ENCODE results near the gene CDKN2AIP. TPM values are rescaled to one million over a fixed set of nuclear protein-coding genes. Genes with fewer than 3 reads are reported as not detected.

The CDKN2AIP gene, protein sequence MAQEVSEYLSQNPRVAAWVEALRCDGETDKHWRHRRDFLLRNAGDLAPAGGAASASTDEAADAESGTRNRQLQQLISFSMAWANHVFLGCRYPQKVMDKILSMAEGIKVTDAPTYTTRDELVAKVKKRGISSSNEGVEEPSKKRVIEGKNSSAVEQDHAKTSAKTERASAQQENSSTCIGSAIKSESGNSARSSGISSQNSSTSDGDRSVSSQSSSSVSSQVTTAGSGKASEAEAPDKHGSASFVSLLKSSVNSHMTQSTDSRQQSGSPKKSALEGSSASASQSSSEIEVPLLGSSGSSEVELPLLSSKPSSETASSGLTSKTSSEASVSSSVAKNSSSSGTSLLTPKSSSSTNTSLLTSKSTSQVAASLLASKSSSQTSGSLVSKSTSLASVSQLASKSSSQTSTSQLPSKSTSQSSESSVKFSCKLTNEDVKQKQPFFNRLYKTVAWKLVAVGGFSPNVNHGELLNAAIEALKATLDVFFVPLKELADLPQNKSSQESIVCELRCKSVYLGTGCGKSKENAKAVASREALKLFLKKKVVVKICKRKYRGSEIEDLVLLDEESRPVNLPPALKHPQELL
- 21.7 and 24.7 TPM in 2 replicates for total RNA-seq (2014; rRNA removed; shearing (Covaris generic))

DNA sequence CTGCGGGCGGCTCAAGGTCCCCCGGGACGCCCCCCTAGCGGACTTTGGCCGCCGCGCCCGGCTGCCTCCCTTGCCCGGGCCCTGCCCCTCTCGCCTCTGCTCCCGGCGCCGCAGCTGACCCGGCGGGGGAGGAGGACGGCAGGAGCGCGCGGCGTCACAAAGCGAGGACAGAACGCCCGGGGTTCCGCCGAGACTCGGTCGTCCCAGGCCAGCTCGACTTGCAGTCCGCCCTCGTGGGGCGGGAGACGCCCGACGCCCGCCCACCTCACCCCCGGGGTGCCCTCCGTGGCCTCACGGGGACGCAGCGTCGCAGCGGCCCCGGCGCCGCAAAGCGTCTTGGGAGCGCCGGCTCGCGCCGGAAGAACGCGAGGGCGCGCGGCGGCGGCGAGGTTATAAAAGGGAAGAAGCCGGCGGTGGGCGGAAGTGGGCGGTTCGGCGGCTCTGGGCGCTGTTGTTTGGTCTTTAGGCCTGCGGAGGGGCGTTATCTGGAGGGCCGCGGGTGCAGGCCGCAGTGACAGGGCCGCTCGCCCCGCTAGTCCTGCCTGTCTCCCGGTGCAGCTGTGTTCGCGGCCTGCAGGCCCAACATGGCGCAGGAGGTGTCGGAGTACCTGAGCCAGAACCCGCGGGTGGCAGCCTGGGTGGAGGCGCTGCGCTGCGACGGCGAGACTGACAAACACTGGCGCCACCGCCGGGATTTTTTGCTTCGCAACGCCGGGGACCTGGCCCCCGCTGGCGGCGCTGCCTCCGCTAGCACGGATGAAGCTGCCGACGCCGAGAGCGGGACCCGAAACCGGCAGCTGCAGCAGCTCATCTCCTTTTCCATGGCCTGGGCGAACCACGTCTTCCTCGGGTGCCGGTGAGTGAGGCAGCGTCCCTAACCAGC is at the start of gene CDKN2AIP:
CDKN2AIP (plus strand) TSS at position 423 of the 883 bp plus-strand sequence; CDS start at position 585, 162 bp downstream.
- H3K27me3 ChIP-seq (replicated peaks): no peaks in the 10 kb centered on the region
- H3K27ac ChIP-seq: peak within 1 kb of the TSS; percentile 86
- DNase-seq (ENCODE audit: low read depth in 1 of 2, low spot score in 2 of 2): peak; percentile 92 to 97
- peaks cover 32% of the 10 kb centered on the region for H3K4me1 ChIP-seq (replicated peaks)
- peaks cover 48% of the 10 kb centered on the region for H3K36me3 ChIP-seq
- peak within 1 kb of the TSS; percentile 70 for H3K4me3 ChIP-seq
- H3K9me3 ChIP-seq (replicated peaks): no peaks in the 10 kb centered on the region

DNA sequence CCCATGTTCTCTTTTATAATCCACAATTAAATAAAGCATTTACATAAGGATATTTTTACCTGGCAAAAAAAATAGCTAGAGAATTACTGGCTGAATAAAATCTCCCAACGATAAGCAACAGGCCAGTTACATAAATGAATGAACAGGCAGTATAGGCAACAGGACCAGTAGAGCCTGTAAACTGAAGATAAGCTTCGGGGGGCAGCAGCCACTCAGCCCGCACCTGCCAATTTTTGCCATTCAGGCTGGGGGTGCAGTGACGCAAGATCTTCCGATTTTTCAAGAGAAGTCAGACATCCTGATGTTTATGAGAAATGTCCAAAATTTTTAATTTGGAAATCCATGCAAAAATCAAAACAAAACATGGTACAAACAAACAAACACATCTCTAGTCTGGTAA is 49.0 kb upstream of the CDKN2AIP start:
- no peak overlapping the region for H3K4me3 ChIP-seq
- DNase-seq (ENCODE audit: low read depth in 1 of 2, low spot score in 2 of 2): no peak
- no peak overlapping the region for H3K27ac ChIP-seq
- no peaks in the 10 kb centered on the region for H3K36me3 ChIP-seq
- H3K9me3 ChIP-seq (replicated peaks): no peaks in the 10 kb centered on the region
- H3K4me1 ChIP-seq (replicated peaks): peaks cover 11% of the 10 kb centered on the region
- H3K27me3 ChIP-seq (replicated peaks): 0 out of 2 replicates have a peak, but pooled peaks cover 3% of the 10 kb centered on the region

DNA sequence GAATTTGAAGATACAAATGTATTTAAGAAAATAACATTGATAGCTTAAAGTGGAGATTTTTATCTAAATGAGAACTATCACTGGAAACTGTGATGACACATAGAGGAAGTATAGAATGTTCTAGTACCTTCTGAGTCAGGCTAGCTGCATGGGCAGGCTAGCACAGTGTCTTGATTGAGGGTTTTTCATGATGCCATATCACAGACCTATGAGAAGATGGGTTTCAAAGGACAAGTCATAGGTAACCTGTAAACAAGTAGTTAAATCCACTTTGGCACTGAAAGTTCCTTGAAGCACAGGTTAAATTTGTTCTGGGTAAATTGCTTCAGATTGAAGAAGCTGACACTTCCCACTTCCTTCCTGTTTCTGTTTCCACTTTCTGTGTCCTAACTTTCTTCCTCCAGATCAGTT is 48.2 kb upstream of the CDKN2AIP start:
- H3K27ac ChIP-seq: no peak overlapping the region
- no peaks in the 10 kb centered on the region for H3K27me3 ChIP-seq (replicated peaks)
- no peaks in the 10 kb centered on the region for H3K36me3 ChIP-seq
- H3K9me3 ChIP-seq (replicated peaks): no peaks in the 10 kb centered on the region
- no peak for DNase-seq (ENCODE audit: low read depth in 1 of 2, low spot score in 2 of 2)
- peaks cover 11% of the 10 kb centered on the region for H3K4me1 ChIP-seq (replicated peaks)
- no peak overlapping the region for H3K4me3 ChIP-seq

DNA sequence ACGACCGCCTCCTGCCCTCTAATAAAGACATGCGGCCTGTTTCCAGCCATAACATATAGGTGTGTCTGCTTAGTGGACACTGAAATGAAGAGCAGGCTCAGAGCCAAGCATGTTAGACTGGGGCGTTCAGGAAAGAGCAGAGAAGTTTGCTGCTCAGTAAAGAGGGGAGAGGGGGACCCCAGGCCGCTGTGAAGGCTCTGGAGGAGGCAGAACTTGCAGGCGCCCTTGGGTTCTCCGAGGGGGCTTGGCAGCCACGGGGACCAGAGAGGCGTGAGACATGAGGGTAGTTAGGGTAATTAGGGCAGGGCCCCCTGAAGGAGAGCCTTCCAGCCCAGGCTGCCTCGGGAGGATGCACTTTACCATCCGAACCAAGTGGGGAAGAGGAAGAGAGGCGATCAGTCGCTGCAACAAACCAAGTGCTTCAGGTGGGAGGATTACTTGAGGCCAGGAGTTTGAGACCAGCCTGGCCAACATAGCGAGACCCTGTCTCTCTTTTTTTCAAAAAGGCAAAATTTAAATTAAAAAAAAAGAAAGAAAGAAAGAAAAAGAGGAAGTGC is 46.6 kb upstream of the CDKN2AIP start:
- H3K4me1 ChIP-seq (replicated peaks): peaks cover 11% of the 10 kb centered on the region
- H3K27me3 ChIP-seq (replicated peaks): no peaks in the 10 kb centered on the region
- H3K36me3 ChIP-seq: no peaks in the 10 kb centered on the region
- no peak overlapping the region for H3K27ac ChIP-seq
- H3K9me3 ChIP-seq (replicated peaks): no peaks in the 10 kb centered on the region
- peak overlapping the region; percentile 36 for H3K4me3 ChIP-seq
- no peak for DNase-seq (ENCODE audit: low read depth in 1 of 2, low spot score in 2 of 2)

DNA sequence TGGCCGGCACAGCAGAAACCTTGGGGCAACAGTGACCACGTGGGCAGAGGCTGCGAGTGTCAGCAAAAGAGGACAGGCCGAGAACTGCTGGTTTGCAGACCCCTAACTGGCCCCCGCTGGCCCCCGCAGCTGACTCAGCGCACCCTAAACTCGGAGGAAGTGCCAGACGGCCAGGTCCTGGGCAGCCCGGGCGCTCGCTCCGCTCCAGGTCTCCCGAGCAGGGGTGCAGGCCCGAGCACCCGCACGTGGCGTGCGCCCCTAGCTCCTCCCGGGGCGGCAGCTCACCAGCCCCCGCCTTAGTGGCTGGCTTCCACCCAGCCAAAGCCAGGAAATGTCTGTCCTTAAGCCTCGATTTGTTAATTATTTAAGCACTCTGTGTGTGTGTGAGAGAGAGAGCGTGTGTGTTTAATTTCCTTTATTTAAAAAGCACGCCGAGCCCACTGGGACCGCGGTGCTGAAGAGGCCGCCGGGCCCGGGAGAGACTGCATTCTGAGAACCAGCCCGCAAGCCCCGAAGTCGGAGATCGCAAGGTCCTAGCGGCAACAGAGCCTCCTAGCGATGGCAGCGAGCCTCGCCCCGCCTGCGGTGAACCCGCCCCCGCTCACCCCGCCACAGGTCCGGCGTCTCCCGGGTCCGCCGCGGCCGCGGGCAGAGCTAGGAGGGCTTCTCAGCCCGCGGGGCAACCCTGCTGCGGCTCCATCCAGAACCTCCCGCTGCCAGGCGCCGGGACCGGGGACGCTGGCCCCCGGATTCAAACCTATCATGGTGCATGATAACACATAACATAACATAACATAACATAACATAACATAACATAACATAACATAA is 45.9 kb upstream of the CDKN2AIP start:
- H3K27ac ChIP-seq: peak overlapping the region; percentile 8; the same call in 1 of the 2 replicates
- peaks cover 11% of the 10 kb centered on the region for H3K4me1 ChIP-seq (replicated peaks)
- no peaks in the 10 kb centered on the region for H3K27me3 ChIP-seq (replicated peaks)
- peak; percentile 64 to 79 for DNase-seq (ENCODE audit: low read depth in 1 of 2, low spot score in 2 of 2)
- no peaks in the 10 kb centered on the region for H3K36me3 ChIP-seq
- no peaks in the 10 kb centered on the region for H3K9me3 ChIP-seq (replicated peaks)
- peak overlapping the region; percentile 36 for H3K4me3 ChIP-seq

DNA sequence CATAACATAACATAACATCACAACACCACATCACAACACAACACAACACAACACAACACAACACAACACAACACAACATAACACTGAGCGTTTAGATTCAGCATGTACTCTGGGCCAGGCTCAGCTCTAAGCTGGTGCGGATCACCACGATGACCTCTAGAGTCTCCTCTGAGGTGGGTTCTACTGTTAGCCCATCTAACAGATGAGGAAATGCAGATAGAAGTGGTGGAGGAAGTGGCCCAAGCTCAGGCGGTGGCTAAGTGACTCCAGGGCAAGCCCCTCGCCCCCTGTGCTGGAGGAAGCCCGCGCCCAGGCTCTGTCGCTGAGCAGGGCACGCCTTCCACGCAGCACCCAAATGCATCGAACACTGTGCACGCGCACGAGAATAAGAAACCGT is 45.3 kb upstream of the CDKN2AIP start:
- Histone ChIP-seq H3K27me3 (replicated peaks) (no peaks in the 10 kb centered on the region), H3K36me3 (no peaks in the 10 kb centered on the region), H3K9me3 (replicated peaks) (no peaks in the 10 kb centered on the region), H3K4me1 (replicated peaks) (peaks cover 11% of the 10 kb centered on the region), H3K4me3 (no peak overlapping the region; the same call in 1 of the 2 replicates), H3K27ac (no peak overlapping the region)
- no peak for DNase-seq (ENCODE audit: low read depth in 1 of 2, low spot score in 2 of 2)

DNA sequence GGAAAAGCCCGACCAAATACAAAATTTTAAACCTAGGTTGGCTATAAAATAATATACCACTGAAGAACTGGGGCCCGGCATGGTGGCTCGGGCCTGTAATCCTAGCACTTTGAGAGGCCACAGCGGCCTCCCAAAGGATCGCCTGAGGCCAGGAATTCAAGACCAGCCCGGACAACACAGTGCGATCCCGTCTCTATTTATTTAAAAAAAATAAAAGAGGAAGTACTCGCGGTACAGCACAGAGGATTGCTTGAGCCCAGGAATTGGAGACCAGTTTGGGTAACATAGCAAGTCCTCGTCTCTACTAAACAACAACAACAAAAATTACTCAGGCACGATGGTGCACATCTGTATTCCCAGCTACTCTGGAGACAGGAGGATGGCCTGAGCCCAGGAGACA is 44.8 kb upstream of the CDKN2AIP start:
- Histone ChIP-seq H3K27ac (no peak overlapping the region), H3K4me3 (no peak overlapping the region), H3K36me3 (no peaks in the 10 kb centered on the region), H3K9me3 (replicated peaks) (no peaks in the 10 kb centered on the region), H3K27me3 (replicated peaks) (no peaks in the 10 kb centered on the region), H3K4me1 (replicated peaks) (peaks cover 11% of the 10 kb centered on the region)
- DNase-seq (ENCODE audit: low read depth in 1 of 2, low spot score in 2 of 2): no peak

DNA sequence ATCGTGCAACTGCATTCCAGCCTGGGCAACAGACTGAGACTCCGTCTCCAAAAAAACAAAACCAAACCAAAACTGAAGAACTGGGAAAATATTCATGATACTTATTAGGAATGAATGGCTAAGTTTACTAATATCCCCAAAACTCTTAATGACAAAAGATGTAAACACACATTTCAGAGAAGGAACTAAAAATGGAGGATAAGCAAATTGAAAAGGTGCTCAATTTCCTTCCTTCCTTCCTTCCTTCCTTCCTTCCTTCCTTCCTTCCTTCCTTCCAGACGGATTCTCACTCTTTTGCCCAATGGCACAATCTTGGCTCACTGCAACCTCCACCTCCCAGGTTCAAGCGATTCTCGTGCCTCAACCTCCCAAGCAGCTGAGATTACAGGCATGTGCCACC is 44.4 kb upstream of the CDKN2AIP start:
- H3K36me3 ChIP-seq: no peaks in the 10 kb centered on the region
- H3K9me3 ChIP-seq (replicated peaks): no peaks in the 10 kb centered on the region

DNA sequence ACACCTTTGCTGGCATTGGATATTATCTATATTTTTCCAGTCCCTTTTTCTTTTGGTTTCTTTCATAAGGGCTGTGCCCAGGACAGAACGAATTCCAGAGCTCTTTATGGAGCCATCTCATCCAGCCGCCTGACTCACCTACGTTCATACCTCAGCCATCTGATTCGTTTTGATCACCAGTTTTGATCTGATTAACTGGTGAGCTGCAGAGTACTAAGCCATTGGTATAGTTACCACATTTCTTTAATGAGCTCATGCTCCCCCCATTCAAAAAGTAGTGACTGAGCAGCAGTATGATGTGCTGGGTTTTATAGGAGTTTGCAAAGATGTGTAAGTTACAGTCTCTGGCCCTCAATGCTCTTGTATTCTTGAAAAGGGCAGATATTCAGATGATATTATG is 43.0 kb upstream of the CDKN2AIP start:
- Histone ChIP-seq H3K27me3 (replicated peaks) (no peaks in the 10 kb centered on the region), H3K36me3 (no peaks in the 10 kb centered on the region), H3K27ac (no peak overlapping the region), H3K4me1 (replicated peaks) (peaks cover 11% of the 10 kb centered on the region), H3K9me3 (replicated peaks) (no peaks in the 10 kb centered on the region), H3K4me3 (no peak overlapping the region)
- DNase-seq (ENCODE audit: low read depth in 1 of 2, low spot score in 2 of 2): no peak

More for the DNA sequence above, 44.4 kb upstream of the CDKN2AIP start:
- Histone ChIP-seq H3K4me1 (replicated peaks) (peaks cover 11% of the 10 kb centered on the region), H3K27me3 (replicated peaks) (no peaks in the 10 kb centered on the region), H3K4me3 (no peak overlapping the region), H3K27ac (no peak overlapping the region)
- DNase-seq (ENCODE audit: low read depth in 1 of 2, low spot score in 2 of 2): no peak

DNA sequence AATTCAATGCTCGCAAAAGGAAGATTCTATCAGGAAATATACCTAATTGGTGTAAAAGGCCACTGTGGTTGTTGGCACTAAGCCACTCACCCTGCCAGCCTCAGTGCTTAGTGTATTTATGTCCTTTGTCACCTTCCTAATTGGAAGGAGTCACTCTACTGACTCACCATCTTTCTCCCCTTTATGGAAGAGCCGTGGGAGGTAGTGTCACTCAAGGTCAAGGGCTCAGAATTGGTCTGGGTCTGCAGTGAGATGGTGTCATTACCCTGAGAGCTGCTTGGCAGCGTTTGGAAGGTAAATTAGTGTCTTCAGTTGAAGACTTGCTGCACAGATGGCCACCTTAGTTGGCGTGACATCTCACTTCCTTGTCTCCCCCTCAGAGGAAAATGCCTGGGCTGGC is 41.7 kb upstream of the CDKN2AIP start:
- H3K4me3 ChIP-seq: no peak overlapping the region
- DNase-seq (ENCODE audit: low read depth in 1 of 2, low spot score in 2 of 2): peak in 1 of 2 experiments; percentile 9
- no peaks in the 10 kb centered on the region for H3K9me3 ChIP-seq (replicated peaks)

DNA sequence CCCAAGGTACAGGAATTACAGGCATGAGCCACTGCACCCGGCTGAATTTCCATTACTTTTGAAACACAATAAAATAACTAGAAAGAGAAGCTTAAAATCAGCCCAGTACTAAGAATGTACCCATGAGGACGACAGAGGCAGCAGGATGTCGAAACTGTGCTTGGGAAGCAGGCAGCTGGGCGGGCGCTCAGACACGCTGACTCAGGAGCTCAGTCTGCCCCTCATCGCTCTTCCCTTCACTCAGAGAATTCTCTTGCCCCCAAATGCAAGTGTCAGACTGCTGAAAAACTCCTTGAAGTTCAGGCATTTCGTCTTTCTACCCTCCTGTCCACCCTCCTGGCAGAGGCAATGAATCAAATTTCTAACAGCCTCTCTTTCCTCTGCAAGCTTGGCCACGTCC is 41.0 kb upstream of the CDKN2AIP start:
- DNase-seq (ENCODE audit: low read depth in 1 of 2, low spot score in 2 of 2): no peak
- H3K27ac ChIP-seq: no peak overlapping the region
- H3K4me1 ChIP-seq (replicated peaks): peaks cover 4% of the 10 kb centered on the region
- no peaks in the 10 kb centered on the region for H3K36me3 ChIP-seq
- no peaks in the 10 kb centered on the region for H3K27me3 ChIP-seq (replicated peaks)
- no peak overlapping the region for H3K4me3 ChIP-seq
- H3K9me3 ChIP-seq (replicated peaks): no peaks in the 10 kb centered on the region

More for the DNA sequence above, 41.7 kb upstream of the CDKN2AIP start:
- H3K4me1 ChIP-seq (replicated peaks): peaks cover 11% of the 10 kb centered on the region
- H3K27me3 ChIP-seq (replicated peaks): no peaks in the 10 kb centered on the region
- H3K27ac ChIP-seq: no peak overlapping the region
- H3K36me3 ChIP-seq: no peaks in the 10 kb centered on the region

DNA sequence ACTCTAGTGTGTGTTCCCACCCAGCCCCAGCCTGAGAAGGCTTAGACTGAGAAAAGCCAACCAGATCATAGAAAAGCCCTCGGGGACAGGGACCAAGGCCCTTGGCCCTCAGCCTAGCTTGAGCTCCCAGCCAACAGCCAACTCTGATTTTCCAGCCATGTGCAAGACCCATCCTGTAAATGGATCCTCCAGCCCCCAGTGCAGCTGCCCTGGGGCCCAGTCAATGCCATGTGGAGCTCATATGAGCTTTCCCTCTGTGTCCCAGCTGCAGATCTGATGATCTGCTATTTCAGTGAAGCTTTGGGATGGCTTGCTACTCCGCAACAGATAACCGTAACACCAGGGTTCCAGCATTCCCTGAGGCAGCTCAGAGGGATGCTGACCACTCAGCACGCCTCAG is 40.5 kb upstream of the CDKN2AIP start:
- DNase-seq (ENCODE audit: low read depth in 1 of 2, low spot score in 2 of 2): no peak

DNA sequence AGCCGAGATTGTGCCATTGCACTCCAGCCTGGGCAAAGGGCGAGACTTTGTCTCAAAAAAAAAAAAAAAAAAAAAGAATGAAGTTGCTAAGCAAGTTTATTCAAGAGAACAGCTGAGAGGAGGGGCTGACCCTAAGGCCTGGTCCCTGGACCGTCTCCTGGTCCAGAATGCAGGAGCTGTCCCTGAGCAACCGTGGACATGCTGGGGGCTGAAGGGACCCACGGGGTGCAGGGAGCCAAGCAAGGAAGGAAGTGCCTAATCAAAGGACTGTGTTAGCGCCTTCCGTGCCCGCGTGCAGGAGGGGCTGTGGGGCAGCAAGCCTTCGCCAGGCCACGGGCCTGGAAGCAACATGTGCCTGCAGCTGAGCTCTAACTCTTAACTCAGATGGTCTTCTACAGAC is 39.1 kb upstream of the CDKN2AIP start:
- no peaks in the 10 kb centered on the region for H3K4me1 ChIP-seq (replicated peaks)
- no peak overlapping the region for H3K4me3 ChIP-seq
- no peaks in the 10 kb centered on the region for H3K36me3 ChIP-seq
- no peaks in the 10 kb centered on the region for H3K9me3 ChIP-seq (replicated peaks)
- no peak overlapping the region for H3K27ac ChIP-seq
- no peaks in the 10 kb centered on the region for H3K27me3 ChIP-seq (replicated peaks)
- no peak for DNase-seq (ENCODE audit: low read depth in 1 of 2, low spot score in 2 of 2)

More for the DNA sequence above, 40.5 kb upstream of the CDKN2AIP start:
- Histone ChIP-seq H3K9me3 (replicated peaks) (no peaks in the 10 kb centered on the region), H3K4me1 (replicated peaks) (no peaks in the 10 kb centered on the region), H3K27ac (no peak overlapping the region), H3K36me3 (no peaks in the 10 kb centered on the region), H3K4me3 (no peak overlapping the region), H3K27me3 (replicated peaks) (no peaks in the 10 kb centered on the region)

All from SJSA1 (cell line).